Left hindlimb (tissue), 1 donor: ENCODE results near the gene MYL7.
"Not testable (repeated sequence)": the region's sequence is repeated elsewhere in the genome, so short reads cannot be mapped to it uniquely, and the experiment has no call there.

ENCODE experiments used
- DNase-seq: peaks from one replicate; pipeline ENCODE4 v3.0.0-alpha.2; 2018

The MYL7 gene

GRCh38 chr7:44171901-44172300 is 30.8 kb upstream of the MYL7 start:
- DNase-seq: not testable (repeated sequence)

- no peak for DNase-seq
Measured at GRCh38 chr7:44167920-44168319, 26.8 kb upstream of the MYL7 start.

DNA sequence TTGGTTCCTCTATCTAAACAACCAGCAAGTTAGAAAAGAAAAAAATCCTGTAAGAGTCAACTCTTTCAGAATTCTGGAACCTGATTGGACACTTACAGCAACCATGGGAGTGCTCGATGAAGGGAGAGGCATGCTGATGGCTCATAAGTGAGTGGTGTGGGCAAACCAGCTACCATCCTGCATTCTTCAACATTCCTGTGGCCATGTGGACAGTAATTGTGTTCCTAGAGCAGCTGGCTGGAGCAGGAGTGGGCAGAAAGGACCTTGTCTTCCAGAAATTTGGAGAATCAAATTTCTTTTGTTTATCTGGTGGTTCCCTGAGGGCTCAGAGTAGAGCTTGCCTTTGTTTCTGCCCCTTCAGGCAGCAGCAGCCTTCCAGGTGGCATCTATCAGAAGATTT is 22.5 kb upstream of the MYL7 start:
- DNase-seq: no peak

DNA sequence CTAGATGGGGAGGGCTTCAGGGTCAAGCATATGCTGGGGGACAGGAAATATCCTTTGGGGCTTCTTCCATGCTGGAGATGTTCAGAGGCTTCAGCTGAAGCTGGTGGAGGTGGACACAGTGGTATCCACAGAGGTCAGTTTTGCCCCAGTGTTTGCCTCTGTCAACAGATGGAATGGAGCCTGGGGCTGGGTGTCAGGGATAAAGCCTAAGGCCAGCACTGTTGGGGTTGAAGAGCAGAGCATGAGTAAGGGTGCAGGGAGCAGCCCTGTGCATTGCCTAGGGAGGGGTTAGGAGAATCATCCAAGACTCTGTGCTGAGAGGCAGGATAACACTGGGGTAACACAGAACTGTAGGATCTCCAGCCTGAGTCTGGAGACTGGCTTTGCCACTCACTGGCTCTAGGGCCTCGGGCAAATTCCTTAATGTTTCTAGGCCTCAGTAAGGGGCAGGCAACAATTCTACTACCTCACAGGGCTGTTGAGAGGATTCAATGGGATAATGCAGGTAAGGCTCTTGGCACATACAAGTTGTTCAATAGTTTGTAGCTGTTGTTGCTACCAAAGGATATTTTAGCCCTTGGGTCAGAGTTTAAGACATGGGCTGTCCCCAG is 21.8 kb upstream of the MYL7 start:
- DNase-seq: no peak

GRCh38 chr7:44162179-44162578 is 21.0 kb upstream of the MYL7 start:
- no peak for DNase-seq

- DNase-seq: no peak
Measured at GRCh38 chr7:44161371-44161770, 20.2 kb upstream of the MYL7 start.

DNA sequence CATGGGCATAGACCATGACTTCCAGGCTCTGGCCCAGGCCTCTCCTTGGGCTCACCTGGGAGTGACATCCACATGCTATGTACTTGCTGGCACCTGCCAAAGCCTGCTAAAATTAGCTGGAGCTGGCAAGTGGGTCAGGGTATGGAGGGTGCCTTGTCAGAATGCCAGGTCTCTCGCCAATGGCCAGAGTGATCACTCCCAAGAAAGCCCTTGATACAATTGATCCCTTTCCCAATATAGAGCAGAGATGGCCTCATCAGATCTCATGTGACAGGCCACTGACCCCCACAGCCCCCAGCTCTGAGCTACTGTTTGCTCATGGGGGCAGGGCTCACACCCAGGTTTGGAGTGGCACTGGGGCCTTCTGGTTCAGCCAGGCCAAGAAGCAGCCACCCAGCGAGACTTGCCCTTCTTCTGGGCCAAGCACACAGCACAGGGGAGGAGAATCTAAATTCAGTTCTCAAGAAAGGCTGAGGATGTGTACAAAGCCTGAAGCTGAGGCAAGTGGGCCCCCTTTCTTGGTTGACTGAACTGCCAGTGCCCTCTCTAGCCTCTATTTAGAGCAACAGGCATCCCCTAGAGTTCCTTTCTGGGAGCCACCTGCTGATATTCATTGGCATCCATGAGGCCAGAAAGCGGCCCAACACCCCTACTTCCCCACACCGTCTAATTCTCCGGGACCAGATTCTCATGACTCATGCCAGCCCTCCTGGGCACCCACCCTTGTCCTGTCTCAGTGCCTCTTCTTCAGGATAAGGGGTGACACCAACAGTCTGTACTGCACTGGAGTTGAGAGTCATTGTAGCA is 18.9 kb upstream of the MYL7 start:
- no peak for DNase-seq

- DNase-seq: no peak
Measured at GRCh38 chr7:44158873-44159631, 17.9 kb upstream of the MYL7 start.

GRCh38 chr7:44158096-44158872 is 17.2 kb upstream of the MYL7 start:
- DNase-seq: no peak

GRCh38 chr7:44157116-44158080 is 16.3 kb upstream of the MYL7 start:
- no peak for DNase-seq

DNA sequence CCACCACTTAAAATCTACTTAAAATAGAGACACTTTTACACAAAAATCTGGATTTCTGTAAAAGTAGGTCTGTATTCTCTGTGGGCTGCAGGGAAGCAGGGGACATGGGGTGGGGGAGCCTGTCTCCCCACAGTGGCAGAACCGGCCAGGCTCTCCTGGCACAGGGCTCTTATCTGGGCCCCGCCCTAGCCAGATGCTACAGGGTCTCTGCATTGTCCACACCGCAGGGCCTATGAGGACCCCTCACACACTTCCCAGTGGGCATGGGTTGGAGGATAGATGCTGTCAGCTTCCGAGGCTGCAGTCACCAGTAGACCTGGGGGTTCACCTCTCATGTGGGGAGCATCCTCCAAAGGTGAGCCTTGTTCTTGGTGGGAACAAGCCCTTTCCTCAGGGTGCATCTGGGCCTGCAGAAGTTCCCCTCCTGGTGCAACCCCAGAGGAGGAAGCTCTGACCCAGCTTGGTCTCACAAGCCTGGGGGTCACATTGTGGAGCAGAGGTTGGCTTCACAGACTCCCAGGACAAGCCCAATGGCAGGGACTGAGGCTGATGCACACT is 15.4 kb upstream of the MYL7 start:
- no peak for DNase-seq

DNA sequence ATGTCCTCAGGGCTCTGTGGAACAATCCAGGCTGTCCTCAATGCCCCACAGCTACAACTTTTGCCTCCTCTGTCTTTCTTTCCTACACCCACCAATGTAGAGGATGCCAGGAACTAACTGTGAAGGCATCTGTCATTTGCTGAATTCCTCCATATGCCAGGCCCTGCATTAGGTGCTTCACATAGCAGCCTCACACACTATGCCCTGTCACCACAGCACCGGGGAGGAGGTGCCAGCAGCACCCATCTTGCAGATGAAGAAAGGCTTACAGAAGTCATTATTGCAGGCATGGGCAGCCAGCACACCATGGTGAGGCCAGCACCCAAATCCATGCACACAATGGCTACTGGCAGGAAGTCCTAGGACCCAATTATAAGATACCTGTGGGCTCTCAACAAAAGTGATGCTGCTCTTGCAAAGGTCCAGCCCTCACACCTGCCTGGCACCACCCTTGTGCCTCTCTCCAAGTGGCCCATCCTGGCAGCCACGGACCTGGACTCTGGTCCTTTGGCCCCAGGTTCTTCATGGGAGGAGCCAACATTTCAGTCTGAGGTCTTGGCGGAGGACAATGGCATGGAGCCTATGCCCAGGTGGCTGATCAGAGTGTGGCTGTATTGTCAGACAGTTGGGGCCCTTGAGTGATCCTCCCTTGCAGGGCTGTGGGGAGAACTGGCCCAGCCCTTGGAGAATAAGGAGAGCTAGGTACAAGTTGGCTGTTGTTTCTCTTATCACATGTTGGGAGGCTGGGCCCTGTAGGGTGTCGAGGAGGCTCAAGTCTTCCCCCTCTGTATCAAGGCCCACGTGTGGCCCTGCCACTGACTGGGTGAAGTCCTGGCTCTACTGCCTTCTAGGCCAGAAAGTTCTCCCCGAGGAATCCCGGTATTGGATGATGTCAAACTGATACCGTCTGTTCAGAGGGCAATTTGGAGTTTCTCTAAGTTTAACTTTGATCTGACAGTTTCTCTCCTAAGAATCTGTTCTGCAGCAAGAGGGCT is 14.4 kb upstream of the MYL7 start:
- no peak for DNase-seq

DNA sequence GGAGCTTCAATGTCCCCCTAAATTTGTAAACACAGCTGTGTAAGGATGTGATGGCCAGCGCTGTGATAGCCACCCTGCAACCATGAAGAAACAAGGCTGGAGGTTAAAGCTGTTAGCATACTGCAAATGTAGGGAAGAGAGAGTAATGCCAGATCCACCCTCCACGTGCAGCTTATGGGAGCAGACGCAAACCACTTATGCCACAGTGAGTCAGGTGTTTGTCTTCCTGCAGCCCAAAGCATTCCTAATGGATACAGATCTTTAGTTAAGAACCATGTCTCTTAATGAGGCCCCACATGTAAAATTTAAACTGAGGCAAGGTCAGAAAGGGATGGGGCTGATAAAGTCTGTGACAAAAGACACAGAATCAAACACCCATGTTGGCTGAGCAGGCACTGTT is 13.6 kb upstream of the MYL7 start:
- DNase-seq: no peak

DNA sequence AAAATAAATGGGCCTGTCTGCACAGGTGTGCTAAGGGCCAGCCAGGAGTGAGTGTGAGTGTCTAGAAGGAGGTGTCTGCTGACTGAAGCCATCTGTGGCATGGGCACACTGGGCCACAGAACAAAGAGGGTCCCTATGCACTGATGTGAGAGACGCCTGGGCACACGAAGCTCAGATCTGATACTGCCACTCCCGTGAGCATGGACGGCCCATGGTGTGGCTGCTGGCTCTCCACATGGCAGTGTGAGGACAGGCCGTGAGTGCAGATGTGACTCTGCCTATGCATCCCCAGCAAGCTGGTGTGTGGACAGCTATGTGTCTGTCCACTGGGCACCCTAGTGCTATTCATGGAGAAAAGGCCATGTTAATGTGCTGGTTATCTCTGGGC is 12.8 kb upstream of the MYL7 start:
- DNase-seq: no peak

DNA sequence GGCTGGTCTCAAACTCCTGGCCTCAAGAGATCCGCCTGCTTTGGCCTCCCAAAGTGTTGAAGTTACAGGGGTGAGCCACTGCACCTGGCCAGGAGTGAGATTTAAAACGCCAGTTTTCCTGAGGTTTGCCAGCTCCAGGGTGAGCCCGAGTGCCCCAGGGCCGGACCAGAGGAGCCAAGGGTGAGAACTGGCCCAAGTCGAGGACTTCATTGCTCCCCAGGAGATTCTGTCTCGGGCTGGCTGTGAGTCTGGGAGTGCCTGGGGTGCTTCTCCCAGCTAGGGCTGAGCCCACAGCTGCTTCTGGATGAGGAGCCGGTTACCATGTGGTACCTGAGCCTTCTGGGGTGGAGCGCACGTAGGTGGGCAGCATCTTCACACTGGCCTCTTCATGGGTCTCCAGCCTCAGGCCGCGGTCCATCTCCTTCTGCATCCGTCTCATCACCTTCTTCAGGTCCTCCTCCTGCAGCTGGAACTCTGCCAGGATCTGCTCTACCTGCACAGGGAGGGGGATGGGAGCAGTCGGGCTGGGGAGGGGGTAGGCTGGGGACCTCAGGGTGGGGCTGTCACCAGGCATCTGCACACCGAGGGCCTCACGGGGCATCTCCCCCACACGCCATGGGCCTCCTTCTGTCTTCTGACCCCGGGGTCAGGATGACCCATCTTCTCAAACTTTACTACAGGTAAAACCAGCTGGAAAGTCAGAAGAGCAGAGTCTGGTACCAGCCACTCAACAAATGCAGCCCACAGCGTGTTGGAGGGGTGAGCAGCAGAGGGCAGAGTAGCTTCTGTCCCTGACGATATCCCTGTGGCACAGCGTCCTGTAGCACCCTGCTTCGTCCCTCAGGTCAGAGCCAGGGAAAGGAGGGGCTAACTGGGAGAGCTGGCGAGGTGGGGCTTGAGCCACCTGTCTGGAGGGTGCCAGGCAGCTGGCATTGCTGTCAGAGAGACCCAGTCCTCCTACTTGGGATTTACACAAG is 12.1 kb upstream of the MYL7 start:
- no peak for DNase-seq

DNA sequence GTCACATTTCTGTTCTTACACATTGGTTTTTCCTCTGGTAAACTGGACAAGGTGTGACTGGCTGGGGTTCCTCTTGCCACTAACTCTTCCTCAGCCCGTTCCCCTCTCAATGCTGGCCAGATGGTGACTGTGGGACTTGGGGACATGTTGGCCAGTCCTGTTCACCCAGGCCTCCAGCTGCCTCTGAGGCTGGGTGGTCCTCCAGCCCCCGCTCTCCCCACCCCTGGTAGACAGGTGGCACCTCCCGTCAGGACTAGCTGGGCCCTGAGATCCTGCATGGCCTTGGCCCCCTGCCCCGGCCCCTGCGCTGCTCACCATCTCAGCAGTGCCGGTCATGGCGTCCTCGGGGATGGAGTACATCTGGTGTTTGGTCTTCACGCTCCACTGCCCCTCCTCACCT is 10.8 kb upstream of the MYL7 start:
- no peak for DNase-seq

GRCh38 chr7:44150966-44151941 is 10.1 kb upstream of the MYL7 start:
- DNase-seq: no peak

GRCh38 chr7:44150466-44150832 is 9.3 kb upstream of the MYL7 start:
- no peak for DNase-seq
